ENCODE results near the gene RNF167. TPM values are rescaled to one million over a fixed set of nuclear protein-coding genes. Genes with fewer than 3 reads are reported as not detected.
A peak's percentile ranks its signal among the peaks of the same experiment; 100 is the strongest.

RNF167 gene
- total and polyA plus RNA-seq, 2 of the 13 experiments (the other 11 are each of a cell fraction or from before 2014, with no cell fraction given): 44.1 to 45.4 TPM

- TF ChIP-seq PBX3 (CRISPR knock-in tag; IDR thresholded peaks at IDR 0.05; ENCODE audit: borderline replicate concordance) (no peak), UBTF (CRISPR knock-in tag; IDR thresholded peaks at IDR 0.05) (peak; percentile 73; the same call in 1 of the 2 replicates), SRF (IDR thresholded peaks at IDR 0.05; ENCODE audit: low read depth, low read length) (no peak), TAF1 (CRISPR knock-in tag; IDR thresholded peaks at IDR 0.05) (peak; percentile 81), CEBPG (CRISPR knock-in tag; IDR thresholded peaks at IDR 0.05) (peak; percentile 76), ZNF558 (CRISPR knock-in tag; IDR thresholded peaks at IDR 0.05; ENCODE audit: borderline replicate concordance) (peak; percentile 27; the same call in 1 of the 2 replicates), ZNF749 (CRISPR knock-in tag; IDR thresholded peaks at IDR 0.05; ENCODE audit: borderline replicate concordance) (peak; percentile 68; the same call in 1 of the 2 replicates), TOE1 (CRISPR knock-in tag; IDR thresholded peaks at IDR 0.05) (no peak; the same call in 1 of the 2 replicates), HNF4G (IDR thresholded peaks at IDR 0.05; ENCODE audit: borderline replicate concordance, low read depth, low read length) (no peak; the same call in 1 of the 2 replicates), HNF4G (CRISPR knock-in tag; IDR thresholded peaks at IDR 0.05; ENCODE audit: borderline replicate concordance, low read depth) (peak; percentile 32; the same call in 1 of the 2 replicates), RBFOX2 (IDR thresholded peaks at IDR 0.05; ENCODE audit: low read depth, low read length) (peak; percentile 87), ZBTB43 (CRISPR knock-in tag; conservative IDR thresholded peaks at IDR 0.05) (peak; percentile 53; the same call in 1 of the 2 replicates), CEBPZ (IDR thresholded peaks at IDR 0.05; ENCODE audit: low read length) (no peak), ZNF20 (CRISPR knock-in tag; IDR thresholded peaks at IDR 0.05) (peak; percentile 63; the same call in 1 of the 2 replicates), ZFP62 (CRISPR knock-in tag; IDR thresholded peaks at IDR 0.05) (no peak), RORA (CRISPR knock-in tag; IDR thresholded peaks at IDR 0.05) (no peak), ZBTB10 (CRISPR knock-in tag; IDR thresholded peaks at IDR 0.05; ENCODE audit: borderline replicate concordance) (peak; percentile 78; the same call in 1 of the 2 replicates)
Observed at GRCh38 chr17:4948166-4948930, 8.3 kb downstream of the RNF167 start, which contains the start of gene PFN1 (continued).

Data from HepG2 (cell line).